Measurements from ENCODE around the gene SHOC1. TPM values are rescaled to one million over a fixed set of nuclear protein-coding genes. Genes with fewer than 3 reads are reported as not detected.

The SHOC1 gene
- total RNA-seq, 1 donor from 2014 or later, result not detected

DNA sequence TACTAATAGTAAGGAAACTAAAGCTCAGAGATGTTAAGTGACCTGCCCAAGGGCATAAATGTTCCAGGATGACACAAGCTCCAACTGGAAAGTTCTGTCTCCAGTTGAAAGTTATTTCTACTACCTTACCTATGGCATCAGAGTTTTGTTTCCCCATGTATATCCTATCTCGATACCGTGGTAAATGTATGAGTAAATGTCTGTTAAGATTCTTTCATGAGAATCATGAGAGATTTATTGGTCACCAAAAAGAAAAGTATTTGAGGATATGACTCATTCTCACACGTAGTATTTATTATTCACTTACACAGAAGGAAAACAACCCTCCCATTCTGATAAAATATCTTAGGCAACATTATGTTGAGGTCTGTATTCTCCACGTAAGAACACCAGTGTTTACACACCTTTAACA, 11.1 kb upstream of the SHOC1 start:
- DNase-seq (ENCODE audit: low spot score), result no peak
- no peaks in the 10 kb centered on the region for H3K9me3 Mint-ChIP-seq (ENCODE audit: low read depth)

DNA sequence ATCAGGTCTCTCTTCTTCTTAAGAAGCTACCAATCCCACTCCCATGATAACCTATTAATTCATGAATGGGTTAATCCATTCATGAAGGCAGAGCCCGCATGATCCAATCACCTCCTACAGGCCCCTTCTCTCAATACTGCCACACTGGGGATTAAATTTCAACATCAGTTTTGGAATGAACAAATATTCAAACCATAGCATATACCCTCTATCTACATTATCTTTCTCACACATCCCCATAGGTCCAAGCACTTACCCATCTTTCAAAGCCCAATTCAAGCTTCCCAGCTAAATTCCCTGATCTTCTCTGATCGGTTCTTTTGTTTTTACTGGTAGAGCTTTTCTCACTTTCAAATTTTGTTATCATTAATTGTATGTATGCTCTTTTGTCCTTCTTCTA, 10.5 kb upstream of the SHOC1 start:
- Mint-ChIP-seq H3K4me1 (ENCODE audit: low read depth) (peaks cover 12% of the 10 kb centered on the region), H3K27me3 (ENCODE audit: low read depth) (no peaks in the 10 kb centered on the region), H3K27ac (ENCODE audit: unreplicated experiment) (peak overlapping the region; percentile 1), H3K9me3 (ENCODE audit: low read depth) (no peaks in the 10 kb centered on the region), H3K36me3 (ENCODE audit: low read depth) (no peaks in the 10 kb centered on the region), H3K4me3 (ENCODE audit: unreplicated experiment) (no peak overlapping the region)
- TF ChIP-seq, protein P1, sequence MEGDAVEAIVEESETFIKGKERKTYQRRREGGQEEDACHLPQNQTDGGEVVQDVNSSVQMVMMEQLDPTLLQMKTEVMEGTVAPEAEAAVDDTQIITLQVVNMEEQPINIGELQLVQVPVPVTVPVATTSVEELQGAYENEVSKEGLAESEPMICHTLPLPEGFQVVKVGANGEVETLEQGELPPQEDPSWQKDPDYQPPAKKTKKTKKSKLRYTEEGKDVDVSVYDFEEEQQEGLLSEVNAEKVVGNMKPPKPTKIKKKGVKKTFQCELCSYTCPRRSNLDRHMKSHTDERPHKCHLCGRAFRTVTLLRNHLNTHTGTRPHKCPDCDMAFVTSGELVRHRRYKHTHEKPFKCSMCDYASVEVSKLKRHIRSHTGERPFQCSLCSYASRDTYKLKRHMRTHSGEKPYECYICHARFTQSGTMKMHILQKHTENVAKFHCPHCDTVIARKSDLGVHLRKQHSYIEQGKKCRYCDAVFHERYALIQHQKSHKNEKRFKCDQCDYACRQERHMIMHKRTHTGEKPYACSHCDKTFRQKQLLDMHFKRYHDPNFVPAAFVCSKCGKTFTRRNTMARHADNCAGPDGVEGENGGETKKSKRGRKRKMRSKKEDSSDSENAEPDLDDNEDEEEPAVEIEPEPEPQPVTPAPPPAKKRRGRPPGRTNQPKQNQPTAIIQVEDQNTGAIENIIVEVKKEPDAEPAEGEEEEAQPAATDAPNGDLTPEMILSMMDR (IDR thresholded peaks at IDR 0.05), result no peak
- no peak for DNase-seq (ENCODE audit: low spot score)

More for the DNA sequence above, 11.1 kb upstream of the SHOC1 start:
- no peak overlapping the region for H3K4me3 Mint-ChIP-seq (ENCODE audit: unreplicated experiment)
- no peaks in the 10 kb centered on the region for H3K27me3 Mint-ChIP-seq (ENCODE audit: low read depth)
- H3K36me3 Mint-ChIP-seq (ENCODE audit: low read depth), result peaks cover 1% of the 10 kb centered on the region
- no peak overlapping the region for H3K27ac Mint-ChIP-seq (ENCODE audit: unreplicated experiment)
- TF ChIP-seq, protein P1 (IDR thresholded peaks at IDR 0.05), result no peak
- H3K4me1 Mint-ChIP-seq (ENCODE audit: low read depth), result peaks cover 12% of the 10 kb centered on the region

DNA sequence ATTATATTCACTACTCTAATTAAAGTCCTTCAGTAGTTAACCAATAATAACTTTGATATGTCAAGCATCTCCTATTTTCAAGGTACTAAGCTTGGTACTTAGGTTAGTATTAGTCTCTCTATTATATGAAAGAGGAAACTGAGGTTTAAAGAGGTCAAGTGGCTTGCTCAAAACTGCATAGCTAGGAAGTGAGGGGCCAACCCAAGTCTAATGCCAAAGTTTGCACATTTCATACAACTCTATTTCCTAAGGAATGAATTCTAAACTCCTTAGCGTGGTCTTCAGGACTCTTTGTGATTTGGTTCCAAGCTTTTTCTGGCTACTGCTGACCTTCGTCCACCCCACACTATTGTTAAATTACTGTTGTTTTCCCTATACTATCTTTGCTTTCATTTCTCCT, 9.9 kb upstream of the SHOC1 start:
- Mint-ChIP-seq H3K9me3 (ENCODE audit: low read depth) (no peaks in the 10 kb centered on the region), H3K27ac (ENCODE audit: unreplicated experiment) (no peak overlapping the region), H3K4me1 (ENCODE audit: low read depth) (peaks cover 12% of the 10 kb centered on the region), H3K27me3 (ENCODE audit: low read depth) (no peaks in the 10 kb centered on the region), H3K36me3 (ENCODE audit: low read depth) (no peaks in the 10 kb centered on the region), H3K4me3 (ENCODE audit: unreplicated experiment) (no peak overlapping the region)
- TF ChIP-seq, protein P1 (IDR thresholded peaks at IDR 0.05), result no peak
- DNase-seq (ENCODE audit: low spot score), result no peak

DNA sequence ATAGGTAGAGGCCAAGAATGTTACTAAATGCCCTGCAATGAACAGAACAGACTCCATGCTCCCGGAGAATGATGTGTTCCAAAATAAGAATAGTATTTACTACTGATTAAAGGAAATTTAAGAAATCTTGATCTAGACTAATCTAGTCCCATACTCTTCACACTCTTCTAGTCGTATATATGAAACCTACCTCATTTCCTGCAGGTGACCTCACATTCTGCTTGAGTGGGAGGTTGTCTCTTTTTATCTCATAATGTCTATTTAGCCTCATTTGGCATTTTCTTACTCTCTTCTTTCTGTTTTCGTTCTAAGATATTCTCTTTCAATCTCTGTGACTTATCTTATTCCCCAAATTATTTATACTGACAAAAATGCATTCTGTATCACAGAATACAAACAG, 9.2 kb upstream of the SHOC1 start:
- no peak for DNase-seq (ENCODE audit: low spot score)
- TF ChIP-seq, protein P1 (IDR thresholded peaks at IDR 0.05), result no peak

DNA sequence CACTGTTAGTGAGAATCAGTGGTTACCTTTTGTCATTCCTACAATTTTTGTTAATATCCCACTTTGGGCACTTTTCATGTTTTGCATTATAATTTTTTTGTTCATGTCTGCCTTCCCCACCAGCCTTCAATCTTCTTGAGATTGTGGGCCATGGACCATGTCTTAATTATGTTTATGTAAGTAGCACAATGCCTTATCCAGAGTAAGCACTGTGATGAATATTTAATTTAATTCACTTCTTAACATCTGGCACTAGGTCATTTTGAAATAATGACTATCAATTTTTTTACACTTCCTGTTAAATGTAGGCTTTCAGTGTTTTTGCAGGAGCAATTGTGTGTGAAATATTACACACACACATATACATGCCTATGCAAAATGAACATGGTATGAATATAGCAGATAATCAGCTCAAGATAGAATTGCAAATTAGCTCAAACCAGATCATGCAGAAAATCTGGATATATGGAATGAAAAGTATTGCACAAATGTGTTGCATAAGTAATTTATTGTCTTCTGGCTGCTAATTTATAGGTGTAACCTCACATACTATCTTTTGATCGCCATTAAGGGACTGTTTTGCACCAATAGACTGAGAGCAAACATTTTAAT, 5.3 kb upstream of the SHOC1 start:
- Mint-ChIP-seq H3K27me3 (ENCODE audit: low read depth) (no peaks in the 10 kb centered on the region), H3K36me3 (ENCODE audit: low read depth) (no peaks in the 10 kb centered on the region), H3K4me3 (ENCODE audit: unreplicated experiment) (no peak overlapping the region), H3K4me1 (ENCODE audit: low read depth) (no peaks in the 10 kb centered on the region), H3K9me3 (ENCODE audit: low read depth) (no peaks in the 10 kb centered on the region), H3K27ac (ENCODE audit: unreplicated experiment) (no peak overlapping the region)
- DNase-seq (ENCODE audit: low spot score), result no peak
- TF ChIP-seq, protein P1 (IDR thresholded peaks at IDR 0.05), result no peak

More for the DNA sequence above, 9.2 kb upstream of the SHOC1 start:
- Mint-ChIP-seq H3K4me3 (ENCODE audit: unreplicated experiment) (no peak overlapping the region), H3K9me3 (ENCODE audit: low read depth) (no peaks in the 10 kb centered on the region), H3K27ac (ENCODE audit: unreplicated experiment) (no peak overlapping the region), H3K36me3 (ENCODE audit: low read depth) (no peaks in the 10 kb centered on the region), H3K4me1 (ENCODE audit: low read depth) (peaks cover 12% of the 10 kb centered on the region), H3K27me3 (ENCODE audit: low read depth) (no peaks in the 10 kb centered on the region)
